Duodenal mucosa (tissue), 2 donors: ENCODE results near the gene CTAG1B.
"Not testable (repeated sequence)": the region's sequence is repeated elsewhere in the genome, so short reads cannot be mapped to it uniquely, and the experiment has no call there.

Experiments used
- H3K27ac ChIP-seq: one replicate; pipeline ENCODE4 v1.7.0; 2013; ENCODE audit warnings: low read depth, low read length
- H3K27me3 ChIP-seq, 2 donors: one replicate each; pipeline ENCODE4 v1.7.0; 2013; ENCODE audit warnings: low read length in 2 of 2, control low read depth in 1 of 2; ENCODE audit not compliant: insufficient read depth in 2 of 2, control insufficient read depth in 1 of 2
- H3K36me3 ChIP-seq, 2 donors: one replicate each; pipeline ENCODE4 v1.7.0; 2013; ENCODE audit warnings: low read length in 2 of 2, control low read depth in 1 of 2; ENCODE audit not compliant: insufficient read depth in 2 of 2, control insufficient read depth in 1 of 2
- H3K4me1 ChIP-seq, 2 donors: one replicate each; pipeline ENCODE4 v1.7.0; 2013; ENCODE audit warnings: low read length in 2 of 2, control low read depth in 1 of 2; ENCODE audit not compliant: insufficient read depth in 2 of 2, control insufficient read depth in 1 of 2
- H3K4me3 ChIP-seq, 2 donors: one replicate each; pipeline ENCODE4 v1.7.0; 2013; ENCODE audit warnings: low read length in 2 of 2, low read depth in 1 of 2
- H3K9ac ChIP-seq, 2 donors: one replicate each; pipeline ENCODE4 v1.7.0; 2013; ENCODE audit warnings: low read length in 2 of 2, low read depth in 1 of 2
- H3K9me3 ChIP-seq, 2 donors: one replicate each; pipeline ENCODE4 v1.7.0; 2013; ENCODE audit warnings: low read length in 2 of 2, control low read depth in 1 of 2; ENCODE audit not compliant: control insufficient read depth in 1 of 2

CTAG1B gene

GRCh38 chrX:154653413-154653812 lies 34.3 kb upstream of the CTAG1B start, which contains the start of gene CTAG2:
Gene CTAG2 (minus strand): TSS chrX:154653579. CDS start chrX:154653515, 64 bp downstream.
- H3K4me1 ChIP-seq, H3K9me3 ChIP-seq, H3K9ac ChIP-seq, H3K4me3 ChIP-seq, H3K27ac ChIP-seq, H3K36me3 ChIP-seq, H3K27me3 ChIP-seq: not testable (repeated sequence)

- Histone ChIP-seq H3K9ac (no peak overlapping the region), H3K27ac (no peak overlapping the region), H3K27me3 (no peaks in the 10 kb centered on the region), H3K4me3 (no peak overlapping the region), H3K36me3 (no peaks in the 10 kb centered on the region), H3K4me1 (no peaks in the 10 kb centered on the region), H3K9me3 (no peaks in the 10 kb centered on the region)
Observed at GRCh38 chrX:154653048-154653401, 33.9 kb upstream of the CTAG1B start.

GRCh38 chrX:154652311-154653047 lies 33.4 kb upstream of the CTAG1B start:
- Histone ChIP-seq H3K9ac (no peak overlapping the region), H3K27ac (no peak overlapping the region), H3K4me3 (no peak overlapping the region), H3K27me3 (no peaks in the 10 kb centered on the region), H3K36me3 (no peaks in the 10 kb centered on the region), H3K4me1 (no peaks in the 10 kb centered on the region), H3K9me3 (no peaks in the 10 kb centered on the region)

- Histone ChIP-seq H3K9me3 (no peaks in the 10 kb centered on the region), H3K36me3 (no peaks in the 10 kb centered on the region), H3K4me1 (no peaks in the 10 kb centered on the region), H3K9ac (no peak overlapping the region), H3K27me3 (no peaks in the 10 kb centered on the region), H3K4me3 (no peak overlapping the region), H3K27ac (no peak overlapping the region)
Observed at GRCh38 chrX:154650221-154650510, 31.1 kb upstream of the CTAG1B start.

GRCh38 chrX:154649503-154650220 lies 30.6 kb upstream of the CTAG1B start:
- H3K9me3 ChIP-seq = no peaks in the 10 kb centered on the region
- no peak overlapping the region for H3K9ac ChIP-seq
- H3K27ac ChIP-seq = no peak overlapping the region
- no peaks in the 10 kb centered on the region for H3K27me3 ChIP-seq
- H3K36me3 ChIP-seq = no peaks in the 10 kb centered on the region
- H3K4me1 ChIP-seq = no peaks in the 10 kb centered on the region
- no peak overlapping the region for H3K4me3 ChIP-seq

GRCh38 chrX:154648931-154649330 lies 29.8 kb upstream of the CTAG1B start:
- no peak overlapping the region for H3K4me3 ChIP-seq

GRCh38 chrX:154645745-154646378 lies 26.8 kb upstream of the CTAG1B start:
- not testable (repeated sequence) for H3K27ac ChIP-seq, H3K27me3 ChIP-seq, H3K9ac ChIP-seq, H3K4me3 ChIP-seq, H3K4me1 ChIP-seq, H3K9me3 ChIP-seq, H3K36me3 ChIP-seq

More at GRCh38 chrX:154648931-154649330, 29.8 kb upstream of the CTAG1B start:
- no peaks in the 10 kb centered on the region for H3K36me3 ChIP-seq
- no peaks in the 10 kb centered on the region for H3K9me3 ChIP-seq
- H3K27me3 ChIP-seq = no peaks in the 10 kb centered on the region
- no peak overlapping the region for H3K9ac ChIP-seq
- H3K27ac ChIP-seq = no peak overlapping the region
- H3K4me1 ChIP-seq = no peaks in the 10 kb centered on the region

GRCh38 chrX:154643708-154644107 lies 24.6 kb upstream of the CTAG1B start:
- not testable (repeated sequence) for H3K4me1 ChIP-seq, H3K4me3 ChIP-seq, H3K36me3 ChIP-seq, H3K9ac ChIP-seq, H3K27ac ChIP-seq, H3K9me3 ChIP-seq, H3K27me3 ChIP-seq

- not testable (repeated sequence) for H3K36me3 ChIP-seq, H3K9me3 ChIP-seq, H3K9ac ChIP-seq, H3K27me3 ChIP-seq, H3K4me3 ChIP-seq, H3K27ac ChIP-seq, H3K4me1 ChIP-seq
Observed at GRCh38 chrX:154641740-154642139, 22.7 kb upstream of the CTAG1B start.

GRCh38 chrX:154633661-154634060 lies 14.6 kb upstream of the CTAG1B start:
- H3K27me3 ChIP-seq, H3K27ac ChIP-seq, H3K9ac ChIP-seq, H3K9me3 ChIP-seq, H3K4me1 ChIP-seq, H3K4me3 ChIP-seq, H3K36me3 ChIP-seq: not testable (repeated sequence)
